ENCODE measurements around the gene FBXO27. TPM values are rescaled to one million over a fixed set of nuclear protein-coding genes. Genes with fewer than 3 reads are reported as not detected.

FBXO27 gene
- polyA plus RNA-seq, 2 of the 4 experiments (the other 2 are of a cell fraction): 15.2 to 17.5 TPM

GRCh38 chr19:39054091-39054470, 21.7 kb upstream of the FBXO27 start:
- WGBS (ENCODE audit: missing lambda C conversion rate): 91% methylated on average over 2 of the region's 2 CpGs
- Histone ChIP-seq H3K9me3 (peaks cover 7% of the 10 kb centered on the region; the same call in 2 of the 3 replicates), H3K27ac (peak overlapping the region; percentile 54 to 71), H3K4me3 (no peak overlapping the region), H3K4me2 (peak overlapping the region; percentile 50), H3K4me1 (peaks cover 22% of the 10 kb centered on the region)
- DNase-seq (ENCODE audit: low read depth in 1 of 2, low spot score in 1 of 2) (no peak), ATAC-seq (no peak), FAIRE-seq (no peak)
- ChIA-PET CTCF (interaction anchor here (0.5 to 33.6 kb wide), 9 partner anchors 17 to 273 kb away, joined by 3 to 612 read pairs (median 43); partner anchors contain the start of genes ACP7 and FBXO27), POLR2A (no interaction called here)
- TF ChIP-seq NR3C1 (IDR thresholded peaks at IDR 0.05): no peak
- no peak for TF ChIP-seq CHD4 (IDR thresholded peaks at IDR 0.05; ENCODE audit: borderline replicate concordance)
- no peak for TF ChIP-seq NFE2L2 (conservative IDR thresholded peaks at IDR 0.05; ENCODE audit: low read length)
- no peak for TF ChIP-seq FOSL2 (IDR thresholded peaks at IDR 0.05)
- no peak for TF ChIP-seq FOSL2 (CRISPR knock-in tag; IDR thresholded peaks at IDR 0.05)
- TF ChIP-seq REST (IDR thresholded peaks at IDR 0.05): no peak
- TF ChIP-seq ZFP36 (IDR thresholded peaks at IDR 0.05; ENCODE audit: borderline replicate concordance, partially characterized antibody): no peak
- no peak for TF ChIP-seq TP53 (CRISPR knock-in tag; IDR thresholded peaks at IDR 0.05)
- TF ChIP-seq KDM1A (IDR thresholded peaks at IDR 0.05; ENCODE audit: low read depth): no peak
- TF ChIP-seq MAX (IDR thresholded peaks at IDR 0.05): no peak
- TF ChIP-seq RFX5 (IDR thresholded peaks at IDR 0.05): no peak
- no peak for TF ChIP-seq CBX8 (IDR thresholded peaks at IDR 0.05)

- Histone ChIP-seq H3K9me3 (peaks cover 7% of the 10 kb centered on the region; the same call in 2 of the 3 replicates), H3K4me3 (no peak overlapping the region), H3K27ac (peak overlapping the region; percentile 54 to 71), H3K4me1 (peaks cover 22% of the 10 kb centered on the region), H3K4me2 (peak overlapping the region; percentile 50)
- CTCF ChIA-PET: interaction anchor here (0.6 to 33.6 kb wide), 19 partner anchors 17 to 297 kb away, joined by 3 to 612 read pairs (median 11); partner anchors contain the start of genes ACP7, FBXO27 and NCCRP1
- peak in 1 of 2 experiments; percentile 68 for DNase-seq (ENCODE audit: low read depth in 1 of 2, low spot score in 1 of 2)
- FAIRE-seq: peak; percentile 18
- POLR2A ChIA-PET: no interaction called here
- TF ChIP-seq EP300 (IDR thresholded peaks at IDR 0.05) (peak; percentile 45 to 53; a peak in 2 of 5 replicates), RFX5 (IDR thresholded peaks at IDR 0.05) (no peak)
- ATAC-seq: peak; percentile 38 to 63
- 71% methylated on average over 18 of the region's 18 CpGs for WGBS (ENCODE audit: missing lambda C conversion rate)
Measured at GRCh38 chr19:39053276-39054090, 21.1 kb upstream of the FBXO27 start.

- FAIRE-seq (peak; percentile 46), ATAC-seq (peak; percentile 11 to 12; a peak in 4 of 6 replicates), DNase-seq (ENCODE audit: low read depth in 1 of 2, low spot score in 1 of 2) (no peak)
- ChIA-PET POLR2A (no interaction called here), CTCF (interaction anchor here (0.6 to 33.6 kb wide), 58 partner anchors 16 to 628 kb away, joined by 3 to 612 read pairs (median 8); partner anchors contain the start of genes ACP7, FBXO27, GMFG and IFNL1)
- Histone ChIP-seq H3K9me3 (peaks cover 7% of the 10 kb centered on the region; the same call in 2 of the 3 replicates), H3K27ac (peak overlapping the region; percentile 54 to 71), H3K4me1 (peaks cover 22% of the 10 kb centered on the region), H3K4me2 (no peak overlapping the region; the same call in 2 of the 3 replicates), H3K4me3 (no peak overlapping the region)
- WGBS (ENCODE audit: missing lambda C conversion rate): 74% methylated on average over 9 of the region's 9 CpGs
- TF ChIP-seq POLR2AphosphoS2 (conservative IDR thresholded peaks at IDR 0.05; ENCODE audit: low read length) (no peak), KDM5A (IDR thresholded peaks at IDR 0.05) (no peak), MAFK (IDR thresholded peaks at IDR 0.05; ENCODE audit: partially characterized antibody) (no peak), NR3C1 (IDR thresholded peaks at IDR 0.05) (no peak)
Measured at GRCh38 chr19:39052846-39053245, 20.5 kb upstream of the FBXO27 start.
